K562 (cell line): ENCODE measurements around the gene ADORA2B. TPM values are rescaled to one million over a fixed set of nuclear protein-coding genes. Genes with fewer than 3 reads are reported as not detected.

Experiments
- ATAC-seq: fragments of 200-7000 bp; cut with Tn5 transposase; 3 replicates; pipeline ENCODE4 v1.9.1; 2020; ENCODE audit warnings: moderate library complexity
- BruUV-seq: library from RNA; stranded (reverse); fragments of 400-500 nt; replicated peaks from 2 replicates; lab custom pipeline; 2021; lab: Mats Ljungman, UMichigan
- CTCF ChIA-PET: fragments of 300-600 bp; formaldehyde crosslinking; extraction: SDS; loops from one replicate; lab custom pipeline; 2021; ENCODE audit warnings: low intra/inter-chr PET ratio; lab: Yijun Ruan, JAX
- POLR2A ChIA-PET: fragments of 300-600, 350-650 bp; sonication (Branson Sonifier 250); formaldehyde crosslinking; extraction: SDS; loops from one replicate; lab custom pipeline; 2021; ENCODE audit warnings: antibody characterized with exemption, inconsistent platforms; lab: Yijun Ruan, JAX
- DNase-seq, 4 experiments: peaks; one replicate each; pipeline versions ENCODE4 v3.0.0 to v3.0.0-alpha.2; 2011 to 2018; ENCODE audit warnings: low spot score in 3 of 4, mixed read lengths in 3 of 4; ENCODE audit errors: extremely low read depth in 1 of 4
- FAIRE-seq: peaks from 2 replicates; lab custom pipeline; 2011; peaks lifted over from hg19 to GRCh38; lab: Jason Lieb, UNC
- H2AFZ ChIP-seq: 2 replicates; pipeline ENCODE4 v1.6.0; 2011; ENCODE audit warnings: low read depth, low read length, control low read depth, inconsistent platforms
- H3K27ac ChIP-seq: fragments of 200-600 bp; 3 replicates; pipeline ENCODE4 v1.8.0; 2011; ENCODE audit warnings: low read depth, mild to moderate bottlenecking, control low read depth, inconsistent platforms, low read length, moderate library complexity, mixed read lengths; ENCODE audit errors: extremely low read depth
- H3K27me3 ChIP-seq, 2 experiments: fragments of 300-600 bp in 1 of 2; 2 replicates in 1 of 2; 3 replicates in 1 of 2; pipeline versions ENCODE4 v1.6.0 to v1.8.0; 2011; ENCODE audit warnings: inconsistent platforms in 2 of 2, low read length in 2 of 2, mild to moderate bottlenecking in 1 of 2, mixed read lengths in 1 of 2, moderate library complexity in 1 of 2; ENCODE audit not compliant: control insufficient read depth in 2 of 2, insufficient read depth in 2 of 2
- H3K36me3 ChIP-seq: fragments of 300-600 bp; 3 replicates; pipeline ENCODE4 v1.8.0; 2011; ENCODE audit warnings: mild to moderate bottlenecking, low read length, inconsistent platforms; ENCODE audit not compliant: control insufficient read depth, insufficient read depth
- H3K4me1 ChIP-seq, 2 experiments: fragments of 200-600 bp in 1 of 2; replicated peaks in 1 of 2; 2 replicates in 1 of 2; 3 replicates in 1 of 2; pipeline versions ENCODE4 v1.5.1 to v1.8.0; 2011; ENCODE audit warnings: inconsistent platforms in 2 of 2, low read length in 2 of 2, mild to moderate bottlenecking in 1 of 2, mixed read lengths in 1 of 2, moderate library complexity in 1 of 2; ENCODE audit not compliant: control insufficient read depth in 2 of 2, insufficient read depth in 2 of 2
- H3K4me2 ChIP-seq: 2 replicates; pipeline ENCODE4 v1.6.1; 2011; ENCODE audit warnings: low read length, control low read depth, inconsistent platforms, mixed read lengths; ENCODE audit not compliant: insufficient read depth
- H3K4me3 ChIP-seq: fragments of 200-600 bp; sonication (generic), shearing (Covaris generic); 2 replicates; pipeline ENCODE4 v1.5.1; 2016; ENCODE audit warnings: control low read depth, inconsistent platforms
- H3K79me2 ChIP-seq: fragments of 200-600 bp; 3 replicates; pipeline ENCODE4 v1.8.0; 2011; ENCODE audit warnings: low read length, inconsistent platforms; ENCODE audit not compliant: control insufficient read depth, insufficient read depth
- H3K9ac ChIP-seq, 2 experiments: 2 replicates each; pipeline versions ENCODE4 v1.6.0 to v1.6.1; 2011; ENCODE audit warnings: low read depth in 2 of 2, low read length in 2 of 2, control low read depth in 1 of 2, inconsistent platforms in 1 of 2, mild to moderate bottlenecking in 1 of 2, mixed read lengths in 1 of 2; ENCODE audit not compliant: insufficient read depth in 1 of 2
- H3K9me1 ChIP-seq: one replicate; pipeline ENCODE4 v1.6.0; 2011; ENCODE audit warnings: inconsistent platforms, mild to moderate bottlenecking, low read length, moderate library complexity; ENCODE audit not compliant: control insufficient read depth, insufficient read depth
- H3K9me3 ChIP-seq: replicated peaks from 2 replicates; pipeline ENCODE4 v1.5.1; 2011; ENCODE audit warnings: low read depth, low read length, inconsistent platforms; ENCODE audit not compliant: control insufficient read depth, insufficient read depth
- H4K20me1 ChIP-seq: replicated peaks from 2 replicates; pipeline ENCODE4 v1.6.1; 2011; ENCODE audit warnings: low read length, inconsistent platforms, mixed read lengths; ENCODE audit not compliant: control insufficient read depth, insufficient read depth
- CBFA2T3 ChIP-seq: fragments of 450-650 bp; IDR thresholded peaks from 2 replicates; pipeline ENCODE4 v1.6.1; 2017
- LEF1 ChIP-seq: fragments of 450-650 bp; IDR thresholded peaks from 2 replicates; pipeline ENCODE4 v1.6.1; 2016; ENCODE audit warnings: mild to moderate bottlenecking
- RFX1 ChIP-seq: fragments of 450-650 bp; IDR thresholded peaks from 2 replicates; pipeline ENCODE4 v1.6.1; 2016; ENCODE audit warnings: mild to moderate bottlenecking, moderate library complexity
- ZNF24 ChIP-seq: fragments of 450-650 bp; IDR thresholded peaks from 2 replicates; pipeline ENCODE4 v1.6.1; 2016
- WGBS: fragments of 100-300 bp; shearing (Covaris generic); methylation state at CpG from one replicate; pipeline ENCODE4 v1.1.6; 2016; ENCODE audit warnings: low coverage, mixed read lengths; ENCODE audit not compliant: insufficient coverage; ENCODE audit errors: missing lambda C conversion rate; 5-methylcytosine and 5-hydroxymethylcytosine counted together
- in situ Hi-C: fragments of 300-500 bp; cut with MboI; formaldehyde crosslinking; loops from 4 replicates; pipeline ENCODE4 v1.15.0; 2018; ENCODE audit warnings: inconsistent platforms, mixed read lengths
- intact Hi-C: fragments of 100-400 bp; cut with micrococcal nuclease; formaldehyde crosslinking; loops from 2 replicates; pipeline ENCODE4 v1.14.2; 2022
- polyA plus RNA-seq, 8 experiments: library from polyadenylated mRNA; depleted of rRNA in 4 of 8; stranded (reverse) in 5 of 8; unstranded in 3 of 8; fragments of >200 nt; fragmentation: Nextera tagmentation in 2 of 8; fragmentation: Illumina TruSeq in 1 of 8; extraction: Ambion mirVana in 2 of 8; extraction: Trizol in 1 of 8; gene quantifications; 2 replicates each; pipeline versions ENCODE4 v1.2.1 to v1.2.3, GENCODE V29; 2011 to 2014; ENCODE audit warnings: inconsistent platforms in 1 of 8, missing spikeins in 1 of 8
- total RNA-seq, 7 experiments: library from RNA; depleted of rRNA in 6 of 7; stranded (reverse); fragments of >200 nt in 6 of 7; fragmentation: Illumina TruSeq in 2 of 7; extraction: Trizol in 2 of 7; gene quantifications; 2 replicates each; pipeline versions ENCODE4 v1.2.1 to v1.2.3, GENCODE V29; 2011 to 2021; ENCODE audit warnings: low replicate concordance in 1 of 7

The ADORA2B gene
- total and polyA plus RNA-seq, 9 of the 15 experiments (the other 6 are each of a cell fraction or from before 2014, with no cell fraction given): 6.4 to 16.6 (median 10.5) TPM

- peaks cover 18% of the 10 kb centered on the region; the same call in 2 of the 3 replicates for H3K36me3 ChIP-seq
- 8% methylated on average over 2 of the region's 2 CpGs for WGBS
- FAIRE-seq (no peak), ATAC-seq (no peak), DNase-seq (no peak)
- H4K20me1 ChIP-seq: no peaks in the 10 kb centered on the region
- intact Hi-C loops: no loop called here
- H3K27ac ChIP-seq: no peak overlapping the region
- no peaks in the 10 kb centered on the region for H3K27me3 ChIP-seq
- in situ Hi-C loops: loop anchor here (25.0 kb wide), 1 partner anchor 708 kb away; the partner anchor contains the start of gene PMP22
- CTCF ChIA-PET: no interaction called here
- H3K4me2 ChIP-seq: no peak overlapping the region
- H3K4me3 ChIP-seq: no peak overlapping the region
- H3K9me1 ChIP-seq: no peaks in the 10 kb centered on the region
- POLR2A ChIA-PET: interaction anchor here (0.5 to 1.3 kb wide), 5 partner anchors 9 to 245 kb away, joined by 3 to 5 read pairs (median 4); partner anchors contain the start of gene NCOR1
- no peak overlapping the region for H3K9ac ChIP-seq
- no peak overlapping the region for H2AFZ ChIP-seq
- H3K4me1 ChIP-seq: peaks cover 27 to 49% of the 10 kb centered on the region in 2 experiments
- no TSS peak for BruUV-seq
- no peaks in the 10 kb centered on the region for H3K9me3 ChIP-seq
- peaks cover 52% of the 10 kb centered on the region for H3K79me2 ChIP-seq
- TF ChIP-seq ZNF24 (no peak), CBFA2T3 (peak; percentile 28; the same call in 1 of the 2 replicates)
- TF ChIP-seq, all 486 proteins: peak for 1
Observed at GRCh38 chr17:15970500-15970899, 25.6 kb downstream of the ADORA2B start.

- Histone ChIP-seq H4K20me1 (no peaks in the 10 kb centered on the region), H3K27me3 (no peaks in the 10 kb centered on the region), H3K36me3 (peaks cover 18% of the 10 kb centered on the region; the same call in 2 of the 3 replicates), H3K9ac (no peak overlapping the region), H3K9me3 (no peaks in the 10 kb centered on the region), H2AFZ (no peak overlapping the region), H3K4me1 (peaks cover 26 to 42% of the 10 kb centered on the region in 2 experiments), H3K4me2 (no peak overlapping the region), H3K9me1 (no peaks in the 10 kb centered on the region), H3K4me3 (no peak overlapping the region), H3K79me2 (peaks cover 49% of the 10 kb centered on the region), H3K27ac (no peak overlapping the region)
- no peak for DNase-seq
- in situ Hi-C loops: loop anchor here (25.0 kb wide), 1 partner anchor 709 kb away; the partner anchor contains the start of gene PMP22
- FAIRE-seq: no peak
- 0 out of 3 replicates have a peak, but pooled peaks have one; percentile 18 for ATAC-seq
- intact Hi-C loops: no loop called here
- BruUV-seq: no TSS peak
- ChIA-PET CTCF (interaction anchor here (0.5 kb wide), 1 partner anchor 21 kb away, joined by 4 read pairs; no protein-coding TSS in a partner anchor), POLR2A (interaction anchor here (0.6 to 1.3 kb wide), 3 partner anchors 9 to 48 kb away, joined by 3 to 5 read pairs (median 4); no protein-coding TSS in a partner anchor)
- TF ChIP-seq RFX1 (peak; percentile 18; the same call in 1 of the 2 replicates), LEF1 (no peak)
- 48% methylated on average over 4 of the region's 5 CpGs for WGBS
Observed at GRCh38 chr17:15971098-15971678, 26.3 kb downstream of the ADORA2B start.
